NCI-H1048 (cell line): ENCODE data around the gene EIF4G1.

Experiments
- DNase-seq: peaks from one replicate; lab custom pipeline; 2025; lab: John Stamatoyannopoulos, UW

Gene EIF4G1

DNA sequence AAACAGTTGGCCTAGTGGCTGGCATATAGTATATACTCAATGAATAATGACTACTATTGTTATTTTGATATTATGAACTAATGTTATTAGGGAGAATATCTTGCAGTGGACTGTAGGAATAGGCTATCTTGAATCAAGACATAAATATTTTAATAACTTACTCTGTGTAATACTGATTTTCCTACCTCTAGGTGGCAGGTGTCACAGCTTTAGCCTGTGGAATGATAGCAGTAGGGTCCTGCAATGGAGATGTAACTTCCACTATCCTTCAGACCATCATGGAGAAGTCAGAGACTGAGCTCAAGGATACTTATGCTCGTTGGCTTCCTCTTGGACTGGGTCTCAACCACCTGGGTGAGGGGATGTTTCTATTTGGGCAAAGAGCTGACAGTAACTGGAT, 8.8 kb upstream of the EIF4G1 start:
- no peak for DNase-seq

DNA sequence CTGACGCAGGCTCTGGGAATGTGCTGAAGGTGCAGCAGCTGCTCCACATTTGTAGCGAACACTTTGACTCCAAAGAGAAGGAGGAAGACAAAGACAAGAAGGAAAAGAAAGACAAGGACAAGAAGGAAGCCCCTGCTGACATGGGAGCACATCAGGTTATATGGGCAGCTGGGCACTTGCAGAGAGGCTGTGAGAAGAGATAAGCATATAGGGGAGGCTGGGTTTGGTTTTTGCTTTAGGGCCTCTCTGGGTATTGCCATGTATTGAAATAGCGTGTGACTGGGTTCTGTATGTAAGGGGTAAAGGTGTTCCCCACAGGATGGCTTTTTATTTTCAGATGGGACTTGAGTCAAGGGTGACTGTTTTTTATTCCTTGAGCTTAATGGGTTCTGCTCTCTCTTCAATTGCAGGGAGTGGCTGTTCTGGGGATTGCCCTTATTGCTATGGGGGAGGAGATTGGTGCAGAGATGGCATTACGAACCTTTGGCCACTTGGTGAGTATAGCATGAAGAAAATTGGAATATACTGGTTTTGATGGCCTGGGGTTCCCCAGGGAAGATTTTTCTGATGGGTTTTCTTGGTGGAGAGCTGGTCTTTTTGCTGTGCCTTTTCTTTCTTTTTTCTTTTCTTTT, 7.9 kb upstream of the EIF4G1 start:
- no peak for DNase-seq

DNA sequence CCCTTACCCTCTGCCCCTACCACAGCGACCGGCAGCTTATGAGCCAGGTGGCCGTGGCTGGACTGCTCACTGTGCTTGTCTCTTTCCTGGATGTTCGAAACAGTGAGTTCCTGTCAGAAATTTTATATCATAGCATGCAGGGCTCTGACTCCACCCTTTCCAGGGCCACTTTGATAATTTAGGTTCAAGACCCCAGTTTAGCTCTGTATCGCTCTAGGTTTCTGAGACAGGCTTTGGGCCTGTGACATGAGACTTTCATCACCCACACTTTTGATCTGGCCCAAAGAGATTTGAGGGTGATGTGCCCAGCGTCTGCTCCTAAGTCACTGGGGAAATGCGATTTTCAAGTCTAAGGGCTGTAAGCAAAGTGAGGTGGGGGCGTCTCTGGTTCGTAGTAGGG, 6.5 kb upstream of the EIF4G1 start:
- no peak for DNase-seq

DNA sequence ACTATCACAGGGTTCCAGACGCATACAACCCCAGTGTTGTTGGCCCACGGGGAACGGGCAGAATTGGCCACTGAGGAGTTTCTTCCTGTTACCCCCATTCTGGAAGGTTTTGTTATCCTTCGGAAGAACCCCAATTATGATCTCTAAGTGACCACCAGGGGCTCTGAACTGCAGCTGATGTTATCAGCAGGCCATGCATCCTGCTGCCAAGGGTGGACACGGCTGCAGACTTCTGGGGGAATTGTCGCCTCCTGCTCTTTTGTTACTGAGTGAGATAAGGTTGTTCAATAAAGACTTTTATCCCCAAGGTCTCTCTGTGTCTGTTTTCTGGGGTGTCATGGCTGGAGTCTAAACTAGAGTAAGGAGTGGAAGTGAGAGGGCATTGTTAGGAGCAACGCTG, 5.7 kb upstream of the EIF4G1 start:
- DNase-seq = no peak

GRCh38 chr3:184311633-184312032, 2.8 kb upstream of the EIF4G1 start:
- no peak for DNase-seq

DNA sequence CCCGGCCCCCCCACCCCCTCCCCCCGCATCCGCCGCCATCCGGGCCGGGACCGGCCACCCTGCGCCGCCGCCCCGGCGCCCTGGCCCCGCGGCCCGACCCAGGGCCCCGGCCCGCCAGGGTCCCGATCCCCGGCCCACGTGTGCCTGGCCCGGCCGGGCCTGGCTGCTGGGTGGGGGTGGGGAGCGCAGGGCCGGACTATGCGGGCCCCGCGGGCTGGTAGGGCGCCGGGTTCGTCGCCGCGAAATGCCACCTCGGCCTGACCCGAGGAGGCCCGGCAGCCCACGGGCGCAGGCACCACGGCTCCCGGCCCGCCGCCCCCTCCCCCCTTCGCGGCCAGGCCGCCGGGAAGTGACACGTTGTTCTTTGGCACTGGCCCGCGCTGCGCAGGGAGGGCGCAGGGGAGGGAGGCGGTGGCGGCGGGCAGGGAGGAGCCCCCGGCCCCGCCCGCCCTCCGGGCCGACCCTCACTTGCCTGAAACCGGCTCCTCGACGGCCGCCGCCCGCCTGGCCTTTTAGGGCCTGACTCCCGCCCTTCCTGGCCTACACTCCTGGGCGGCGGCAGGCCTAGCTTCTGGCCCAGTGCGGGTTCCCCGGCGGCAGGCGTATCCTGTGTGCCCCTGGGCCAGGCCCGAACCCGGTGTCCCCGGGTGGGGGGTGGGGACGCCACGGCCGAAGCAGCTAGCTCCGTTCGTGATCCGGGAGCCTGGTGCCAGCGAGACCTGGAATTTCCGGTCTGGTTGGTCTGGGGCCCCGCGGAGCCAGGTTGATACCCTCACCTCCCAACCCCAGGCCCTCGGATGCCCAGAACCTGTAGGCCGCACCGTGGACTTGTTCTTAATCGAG, 515 bp downstream of the EIF4G1 start:
- no peak for DNase-seq

DNA sequence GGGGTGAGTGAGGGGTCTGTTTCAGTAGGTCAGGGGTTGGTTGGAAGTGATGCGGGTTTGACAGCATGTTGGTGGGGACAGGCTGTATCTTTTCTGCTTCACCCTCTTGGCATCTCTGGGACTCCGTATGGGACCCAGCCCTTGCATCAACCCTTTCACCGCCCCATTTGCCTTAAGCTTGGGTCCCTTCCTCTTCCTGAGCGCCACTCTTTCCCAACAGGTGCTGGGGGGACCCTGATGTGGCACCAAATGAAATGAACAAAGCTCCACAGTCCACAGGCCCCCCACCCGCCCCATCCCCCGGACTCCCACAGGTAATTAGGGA, 1.1 kb downstream of the EIF4G1 start:
- DNase-seq = no peak

- DNase-seq = no peak
Observed at GRCh38 chr3:184315871-184316661, 1.7 kb downstream of the EIF4G1 start.

DNA sequence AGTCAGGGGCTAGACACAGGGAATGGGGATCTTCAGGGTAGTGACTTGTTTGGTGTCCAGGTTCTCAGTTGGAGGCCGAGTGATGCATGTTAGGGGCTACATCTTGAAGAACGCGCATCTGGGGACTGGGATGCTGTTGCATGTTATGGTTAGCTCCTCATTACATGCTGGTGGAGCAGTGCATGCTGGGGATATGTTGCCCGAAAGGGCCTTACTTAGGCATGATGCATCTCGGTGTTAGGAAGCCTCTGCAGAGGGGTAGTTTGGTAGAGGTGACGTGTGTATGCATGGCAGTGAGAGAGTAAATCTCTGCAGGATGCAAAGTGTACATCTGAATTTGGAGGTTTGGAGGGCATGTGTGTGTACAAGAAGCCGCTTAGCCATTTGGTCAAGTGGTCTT, 2.4 kb downstream of the EIF4G1 start:
- no peak for DNase-seq

DNA sequence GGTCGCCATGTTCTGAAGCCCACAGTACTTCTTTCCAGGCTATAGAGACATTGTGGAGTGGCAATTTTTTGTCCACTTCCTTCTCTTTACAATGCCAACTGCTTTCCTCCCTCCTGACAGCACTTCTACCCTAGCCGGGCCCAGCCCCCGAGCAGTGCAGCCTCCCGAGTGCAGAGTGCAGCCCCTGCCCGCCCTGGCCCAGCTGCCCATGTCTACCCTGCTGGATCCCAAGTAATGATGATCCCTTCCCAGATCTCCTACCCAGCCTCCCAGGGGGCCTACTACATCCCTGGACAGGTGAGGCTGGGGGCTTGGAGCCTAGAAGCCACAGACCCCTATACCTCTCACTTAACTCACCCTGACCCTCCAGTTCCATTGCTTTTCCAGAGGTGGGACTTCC, 2.8 kb downstream of the EIF4G1 start:
- DNase-seq = no peak

GRCh38 chr3:184320104-184320445, 5.7 kb downstream of the EIF4G1 start:
- no peak for DNase-seq

DNA sequence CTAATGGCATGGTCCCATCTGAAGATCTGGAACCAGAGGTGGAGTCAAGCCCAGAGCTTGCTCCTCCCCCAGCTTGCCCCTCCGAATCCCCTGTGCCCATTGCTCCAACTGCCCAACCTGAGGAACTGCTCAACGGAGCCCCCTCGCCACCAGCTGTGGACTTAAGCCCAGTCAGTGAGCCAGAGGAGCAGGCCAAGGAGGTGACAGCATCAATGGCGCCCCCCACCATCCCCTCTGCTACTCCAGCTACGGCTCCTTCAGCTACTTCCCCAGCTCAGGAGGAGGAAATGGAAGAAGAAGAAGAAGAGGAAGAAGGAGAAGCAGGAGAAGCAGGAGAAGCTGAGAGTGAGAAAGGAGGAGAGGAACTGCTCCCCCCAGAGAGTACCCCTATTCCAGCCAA, 7.3 kb downstream of the EIF4G1 start:
- DNase-seq = no peak

DNA sequence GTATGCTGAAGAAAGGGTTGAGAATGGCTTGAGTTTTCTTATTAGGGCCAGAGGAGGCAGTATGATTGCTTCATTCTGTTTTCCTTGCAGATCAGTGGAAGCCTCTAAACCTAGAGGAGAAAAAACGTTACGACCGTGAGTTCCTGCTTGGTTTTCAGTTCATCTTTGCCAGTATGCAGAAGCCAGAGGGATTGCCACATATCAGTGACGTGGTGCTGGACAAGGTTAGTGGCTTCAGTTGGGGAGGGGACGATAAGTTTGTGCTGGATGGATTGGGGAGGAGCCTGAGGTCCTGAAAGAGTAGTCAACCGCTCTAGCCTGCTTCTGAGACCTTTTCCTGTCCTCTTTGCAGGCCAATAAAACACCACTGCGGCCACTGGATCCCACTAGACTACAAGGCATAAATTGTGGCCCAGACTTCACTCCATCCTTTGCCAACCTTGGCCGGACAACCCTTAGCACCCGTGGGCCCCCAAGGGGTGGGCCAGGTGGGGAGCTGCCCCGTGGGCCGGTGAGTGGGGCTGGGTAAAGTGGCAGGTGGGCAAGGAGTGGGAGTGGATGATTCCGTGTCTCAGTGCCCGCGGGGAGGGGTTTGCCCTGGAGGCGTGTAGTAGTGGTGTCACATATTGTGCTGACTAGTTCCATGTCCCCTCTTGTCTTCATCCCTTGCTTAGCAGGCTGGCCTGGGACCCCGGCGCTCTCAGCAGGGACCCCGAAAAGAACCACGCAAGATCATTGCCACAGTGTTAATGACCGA, 8.5 kb downstream of the EIF4G1 start:
- DNase-seq = no peak

GRCh38 chr3:184323696-184324095, 9.3 kb downstream of the EIF4G1 start:
- no peak for DNase-seq

DNA sequence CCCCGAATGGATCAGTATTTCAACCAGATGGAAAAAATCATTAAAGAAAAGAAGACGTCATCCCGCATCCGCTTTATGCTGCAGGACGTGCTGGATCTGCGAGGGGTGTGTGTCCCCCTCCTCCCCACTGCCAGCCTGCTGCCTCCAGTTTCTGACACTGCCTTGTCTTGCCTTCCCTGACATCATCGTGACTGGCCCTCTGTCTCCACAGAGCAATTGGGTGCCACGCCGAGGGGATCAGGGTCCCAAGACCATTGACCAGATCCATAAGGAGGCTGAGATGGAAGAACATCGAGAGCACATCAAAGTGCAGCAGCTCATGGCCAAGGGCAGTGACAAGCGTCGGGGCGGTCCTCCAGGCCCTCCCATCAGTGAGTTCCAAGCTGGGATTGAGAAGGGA, 10.9 kb downstream of the EIF4G1 start:
- DNase-seq = no peak

- no peak for DNase-seq
Observed at GRCh38 chr3:184325715-184326369, 11.4 kb downstream of the EIF4G1 start.

GRCh38 chr3:184327171-184327570, 12.8 kb downstream of the EIF4G1 start:
- DNase-seq = no peak

GRCh38 chr3:184328516-184328915, 14.1 kb downstream of the EIF4G1 start:
- no peak for DNase-seq

- no peak for DNase-seq
Observed at GRCh38 chr3:184332370-184333090, 18.1 kb downstream of the EIF4G1 start.

DNA sequence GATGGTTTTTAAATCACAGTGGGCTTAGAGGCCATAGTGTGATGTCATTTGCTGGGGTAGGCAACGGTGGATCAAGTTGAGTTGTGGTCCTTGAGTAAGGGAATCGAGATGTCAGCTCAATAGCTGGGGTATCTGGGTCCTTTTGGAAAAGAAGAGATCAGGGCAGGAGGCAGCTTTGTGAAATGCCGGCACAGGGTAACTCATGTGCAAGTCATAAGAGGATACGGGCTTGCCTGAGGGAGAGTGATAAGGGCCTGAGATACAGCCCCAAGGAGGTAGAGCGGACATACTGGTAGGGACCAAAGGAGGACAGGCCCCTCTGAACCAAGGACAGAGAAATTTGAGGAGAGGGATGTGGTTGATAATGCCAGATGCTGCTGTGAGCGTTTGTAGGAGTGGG, 18.8 kb downstream of the EIF4G1 start:
- DNase-seq = no peak

GRCh38 chr3:184333700-184334099, 19.3 kb downstream of the EIF4G1 start:
- no peak for DNase-seq
